ENCODE data around the gene TEX2. TPM values are rescaled to one million over a fixed set of nuclear protein-coding genes. Genes with fewer than 3 reads are reported as not detected.

Gene TEX2
- total and polyA plus RNA-seq, 8 donors = 20.1 to 38.2 (median 24.5) TPM

DNA sequence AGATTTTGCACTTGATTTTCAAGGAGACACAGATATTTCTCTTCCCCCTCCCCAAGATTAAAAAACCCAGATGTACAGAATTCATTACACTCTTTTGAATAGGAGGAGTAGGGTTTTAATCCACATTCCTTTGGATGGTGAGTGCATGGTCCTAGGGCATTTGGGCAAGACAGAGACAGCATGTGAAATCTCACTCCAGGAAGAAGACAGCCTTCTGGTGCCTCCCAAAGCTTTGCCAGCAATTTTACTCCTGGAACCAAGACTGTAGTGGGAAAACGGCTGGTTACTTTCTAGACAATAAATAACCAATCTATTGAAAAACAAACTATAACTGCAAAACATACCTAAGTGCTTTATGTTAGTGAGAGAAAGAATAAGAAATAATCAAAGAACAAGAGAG is 15.2 kb downstream of the TEX2 start:
- H3K9me3 ChIP-seq = no peaks in the 10 kb centered on the region
- no peak for ATAC-seq
- intact Hi-C loops (cut with DNase I) = no loop called here
- H3K4me1 ChIP-seq = peaks cover 0 to 3% of the 10 kb centered on the region in 2 donors
- H3K27ac ChIP-seq = no peak overlapping the region
- DNase-seq = no peak
- TF ChIP-seq, protein P1, sequence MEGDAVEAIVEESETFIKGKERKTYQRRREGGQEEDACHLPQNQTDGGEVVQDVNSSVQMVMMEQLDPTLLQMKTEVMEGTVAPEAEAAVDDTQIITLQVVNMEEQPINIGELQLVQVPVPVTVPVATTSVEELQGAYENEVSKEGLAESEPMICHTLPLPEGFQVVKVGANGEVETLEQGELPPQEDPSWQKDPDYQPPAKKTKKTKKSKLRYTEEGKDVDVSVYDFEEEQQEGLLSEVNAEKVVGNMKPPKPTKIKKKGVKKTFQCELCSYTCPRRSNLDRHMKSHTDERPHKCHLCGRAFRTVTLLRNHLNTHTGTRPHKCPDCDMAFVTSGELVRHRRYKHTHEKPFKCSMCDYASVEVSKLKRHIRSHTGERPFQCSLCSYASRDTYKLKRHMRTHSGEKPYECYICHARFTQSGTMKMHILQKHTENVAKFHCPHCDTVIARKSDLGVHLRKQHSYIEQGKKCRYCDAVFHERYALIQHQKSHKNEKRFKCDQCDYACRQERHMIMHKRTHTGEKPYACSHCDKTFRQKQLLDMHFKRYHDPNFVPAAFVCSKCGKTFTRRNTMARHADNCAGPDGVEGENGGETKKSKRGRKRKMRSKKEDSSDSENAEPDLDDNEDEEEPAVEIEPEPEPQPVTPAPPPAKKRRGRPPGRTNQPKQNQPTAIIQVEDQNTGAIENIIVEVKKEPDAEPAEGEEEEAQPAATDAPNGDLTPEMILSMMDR (IDR thresholded peaks at IDR 0.05) = no peak
- no peak overlapping the region for H3K4me3 ChIP-seq
- H3K27me3 ChIP-seq = no peaks in the 10 kb centered on the region
- no peaks in the 10 kb centered on the region for H3K36me3 ChIP-seq

DNA sequence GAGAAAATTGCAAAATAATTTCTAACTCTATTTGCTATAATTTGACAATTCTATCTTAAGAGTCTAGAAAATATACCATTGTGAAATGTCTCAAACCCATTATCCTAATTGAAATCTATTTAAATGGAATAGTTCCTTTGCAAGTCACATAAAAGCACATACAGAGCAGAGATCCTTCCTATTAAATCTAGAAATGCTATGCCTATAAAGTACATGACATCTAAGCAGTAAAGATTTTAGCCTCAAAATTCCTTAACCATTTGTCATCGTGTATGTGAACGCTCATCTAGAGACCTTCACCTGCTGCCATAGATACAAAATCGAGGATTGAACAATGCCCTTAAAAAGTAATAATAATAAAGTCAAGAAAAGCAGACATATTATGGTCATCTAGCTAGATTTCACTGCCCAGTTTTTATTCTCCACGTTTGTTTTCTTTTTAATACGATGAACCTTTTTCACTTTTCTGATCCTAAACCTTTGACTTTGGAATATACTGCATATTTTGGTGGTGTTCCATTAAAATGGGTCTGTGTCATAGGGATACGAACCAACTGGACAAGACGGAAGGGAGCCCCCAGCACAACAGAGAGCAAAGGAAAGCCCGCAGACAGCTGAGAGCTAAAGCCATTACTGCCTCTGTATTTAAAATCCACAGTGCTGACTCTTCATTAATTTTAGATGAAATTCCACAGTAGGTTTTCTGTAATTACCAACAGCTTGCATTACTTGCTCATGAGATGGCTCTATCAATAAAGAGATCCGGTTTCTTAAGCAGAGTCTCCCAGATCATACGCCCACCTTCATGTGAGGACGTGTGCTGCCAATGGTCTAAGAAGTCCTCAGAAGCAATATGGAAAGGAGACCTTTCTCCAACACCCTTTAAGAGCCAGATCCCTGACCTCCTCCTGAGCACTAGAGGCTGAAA is 17.6 kb downstream of the TEX2 start:
- ATAC-seq (no peak), DNase-seq (no peak)
- H3K27me3 ChIP-seq = no peaks in the 10 kb centered on the region
- no peak overlapping the region for H3K27ac ChIP-seq
- TF ChIP-seq, protein P1 (IDR thresholded peaks at IDR 0.05) = no peak
- intact Hi-C loops (cut with DNase I) = no loop called here
- no peaks in the 10 kb centered on the region for H3K9me3 ChIP-seq
- no peak overlapping the region for H3K4me3 ChIP-seq
- peaks cover 11 to 16% of the 10 kb centered on the region in 2 donors for H3K4me1 ChIP-seq
- no peaks in the 10 kb centered on the region for H3K36me3 ChIP-seq

DNA sequence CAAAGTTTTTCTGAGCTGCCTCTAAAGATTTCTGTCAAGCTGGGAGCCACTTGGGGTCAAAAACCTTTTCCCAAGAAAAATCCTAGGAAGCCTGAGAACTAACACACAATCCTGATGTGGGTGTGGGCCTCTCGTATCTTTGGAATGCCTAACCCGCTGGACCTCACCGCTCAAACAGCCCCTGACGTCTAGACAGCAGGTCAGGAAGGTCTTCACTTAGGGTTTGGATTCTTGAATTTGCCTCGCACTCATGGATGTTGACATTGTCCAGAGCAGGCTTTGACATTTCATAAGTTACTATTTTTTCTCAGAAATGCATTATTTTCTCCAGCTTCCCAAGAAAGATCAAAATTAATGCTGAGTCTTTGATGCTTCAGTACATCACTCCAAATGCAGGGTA is 18.9 kb downstream of the TEX2 start:
- DNase-seq (no peak), ATAC-seq (peak; percentile 32)
- H3K36me3 ChIP-seq = no peaks in the 10 kb centered on the region
- H3K4me3 ChIP-seq = no peak overlapping the region
- no peaks in the 10 kb centered on the region for H3K27me3 ChIP-seq
- intact Hi-C loops (cut with DNase I) = no loop called here
- H3K9me3 ChIP-seq = no peaks in the 10 kb centered on the region
- no peak overlapping the region for H3K27ac ChIP-seq
- H3K4me1 ChIP-seq = peaks cover 16 to 29% of the 10 kb centered on the region in 2 donors
- TF ChIP-seq, protein P1 (IDR thresholded peaks at IDR 0.05) = no peak

DNA sequence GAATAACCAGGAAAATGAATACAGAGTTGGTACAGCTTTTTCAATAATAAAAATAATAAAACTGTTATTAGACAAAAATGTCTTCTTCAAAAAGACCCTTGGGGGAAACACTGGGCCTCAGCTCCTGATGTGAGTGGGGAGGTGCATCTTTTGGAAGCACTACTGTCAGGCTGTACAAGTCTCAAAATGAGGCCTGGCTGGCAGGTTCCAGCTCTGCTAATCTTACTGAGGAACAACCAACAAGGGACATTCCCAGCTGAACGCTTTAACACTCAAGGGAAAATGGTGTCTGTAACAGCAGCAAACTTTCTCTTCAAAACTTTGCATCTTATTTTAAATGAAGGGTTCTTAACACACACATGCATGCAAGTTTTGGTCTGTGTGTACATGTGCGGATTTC is 19.7 kb downstream of the TEX2 start:
- Histone ChIP-seq H3K27me3 (no peaks in the 10 kb centered on the region), H3K4me3 (no peak overlapping the region), H3K36me3 (no peaks in the 10 kb centered on the region), H3K9me3 (no peaks in the 10 kb centered on the region), H3K27ac (no peak overlapping the region), H3K4me1 (peaks cover 16 to 29% of the 10 kb centered on the region in 2 donors)
- ATAC-seq = no peak
- no peak for DNase-seq
- TF ChIP-seq, protein P1 (IDR thresholded peaks at IDR 0.05) = no peak
- intact Hi-C loops (cut with DNase I) = no loop called here

DNA sequence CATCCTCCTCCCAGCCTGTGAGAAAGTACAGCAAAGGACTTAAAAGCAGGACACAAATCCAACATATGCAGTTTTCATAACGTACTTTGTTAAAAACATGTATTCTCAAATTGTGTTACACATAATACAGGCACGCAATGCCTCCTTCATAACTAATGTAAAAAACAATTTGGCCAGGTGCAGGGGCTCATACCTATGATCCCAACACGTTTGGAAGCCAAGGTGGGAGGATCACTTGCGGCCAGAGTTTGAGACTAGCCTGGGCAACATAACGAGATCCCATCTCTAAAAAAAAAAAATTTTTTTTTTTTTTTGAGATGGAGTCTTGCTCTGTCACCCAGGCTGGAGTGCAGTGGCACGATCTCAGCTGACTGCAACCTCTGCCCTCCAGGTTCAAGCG is 20.4 kb downstream of the TEX2 start:
- Histone ChIP-seq H3K4me1 (peaks cover 16 to 29% of the 10 kb centered on the region in 2 donors), H3K27ac (no peak overlapping the region), H3K27me3 (no peaks in the 10 kb centered on the region), H3K36me3 (no peaks in the 10 kb centered on the region), H3K9me3 (no peaks in the 10 kb centered on the region), H3K4me3 (no peak overlapping the region)
- DNase-seq = no peak
- TF ChIP-seq, protein P1 (IDR thresholded peaks at IDR 0.05) = no peak
- no peak for ATAC-seq
- intact Hi-C loops (cut with DNase I) = no loop called here

Data from left lung (tissue), 10 donors.